ENCODE results near the gene SPECC1L. TPM values are rescaled to one million over a fixed set of nuclear protein-coding genes. Genes with fewer than 3 reads are reported as not detected.

The SPECC1L gene
- total and polyA plus RNA-seq, 2 of the 8 experiments (the other 6 are each of a cell fraction or from before 2014, with no cell fraction given) = 15.7 to 61.6 TPM

DNA sequence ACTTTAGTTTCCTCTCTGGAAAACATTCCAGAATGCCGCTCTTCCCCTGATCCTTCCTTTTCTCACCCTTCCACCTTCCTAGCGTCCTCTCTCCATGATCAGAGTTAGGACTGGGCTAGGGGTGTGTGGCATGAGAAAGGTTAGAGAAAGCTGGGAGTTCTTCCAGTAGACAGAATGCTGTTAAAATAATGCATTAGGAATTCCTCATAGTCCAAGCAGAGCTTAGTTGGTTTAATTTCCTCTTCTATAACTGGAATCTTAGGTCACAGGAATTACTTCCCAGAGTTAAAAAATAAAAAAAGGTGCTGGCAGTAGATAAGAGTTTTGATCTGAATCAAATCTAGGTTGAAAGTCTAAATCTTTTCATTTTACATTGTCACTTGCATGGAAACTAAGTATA, 119.5 kb downstream of the SPECC1L start:
- Histone ChIP-seq H3K27ac (ENCODE audit: low read depth, low read length) (no peak overlapping the region), H3K36me3 (ENCODE audit: control insufficient read depth in 2 of 4, insufficient read depth in 4 of 4, low read length in 3 of 4) (no peaks in the 10 kb centered on the region), H2BK20ac (ENCODE audit: low read length) (no peak overlapping the region), H3K4ac (replicated peaks; ENCODE audit: insufficient read length, low read depth, low read length) (no peak overlapping the region), H2BK12ac (ENCODE audit: low read depth, low read length) (no peak overlapping the region), H2BK15ac (ENCODE audit: low read length) (no peak overlapping the region), H3K4me1 (replicated peaks in 1 of 4; ENCODE audit: control insufficient read depth in 3 of 4, insufficient read depth in 4 of 4, low read length in 3 of 4) (no peaks in the 10 kb centered on the region), H4K5ac (ENCODE audit: insufficient read length, low read depth, low read length) (no peak overlapping the region), H2BK120ac (replicated peaks; ENCODE audit: low read depth, low read length) (no peak overlapping the region), H4K20me1 (replicated peaks in 1 of 2; ENCODE audit: control insufficient read depth in 1 of 2, insufficient read depth in 2 of 2, low read length in 2 of 2) (no peaks in the 10 kb centered on the region), H3K14ac (ENCODE audit: insufficient read length) (no peak overlapping the region), H3K4me2 (ENCODE audit: insufficient read depth in 1 of 2, low read depth in 2 of 2, low read length in 2 of 2) (no peak overlapping the region), H3K27me3 (replicated peaks in 1 of 4; ENCODE audit: control insufficient read depth in 3 of 4, extremely low read depth in 1 of 4, insufficient read depth in 3 of 4, low read length in 3 of 4) (no peaks in the 10 kb centered on the region), H4K91ac (replicated peaks; ENCODE audit: insufficient read length, low read length) (no peak overlapping the region), H3K79me1 (ENCODE audit: low read depth, low read length) (no peaks in the 10 kb centered on the region), H3K9ac (replicated peaks in 1 of 4; ENCODE audit: extremely low read depth in 1 of 4, low read depth in 3 of 4, low read length in 3 of 4) (no peak overlapping the region), H3K23ac (ENCODE audit: insufficient read length) (no peak overlapping the region), H3K23me2 (ENCODE audit: low read depth, low read length) (no peaks in the 10 kb centered on the region), H3K9me3 (ENCODE audit: insufficient read depth in 2 of 2, low read depth in 1 of 2, low read length in 1 of 2) (no peaks in the 10 kb centered on the region), H3K79me2 (ENCODE audit: control insufficient read depth in 1 of 2, insufficient read depth in 2 of 2, low read length in 2 of 2) (no peaks in the 10 kb centered on the region), H2AK5ac (ENCODE audit: low read depth, low read length) (no peak overlapping the region), H2BK5ac (ENCODE audit: low read depth, low read length) (no peak overlapping the region), H4K8ac (ENCODE audit: extremely low read depth, insufficient read depth, low read length) (no peak overlapping the region), H3K56ac (replicated peaks; ENCODE audit: insufficient read length, low read depth, low read length) (no peak overlapping the region), H3K18ac (ENCODE audit: extremely low read depth, low read length) (no peak overlapping the region), H2AFZ (ENCODE audit: low read length) (no peak overlapping the region), H3K4me3 (ENCODE audit: extremely low read depth in 1 of 4, insufficient read depth in 2 of 4, low read depth in 3 of 4, low read length in 4 of 4) (no peak overlapping the region)
- FAIRE-seq = no peak
- ChIA-PET POLR2A (ENCODE audit: partially characterized antibody) (no interaction called here), CTCF (ENCODE audit: partially characterized antibody) (interaction anchor here (0.6 to 2.9 kb wide), 4 partner anchors 27 to 133 kb away, joined by 3 to 9 read pairs (median 4); no protein-coding TSS in a partner anchor)
- WGBS, 2 experiments (ENCODE audit: extremely low coverage in 1 of 2, insufficient coverage in 1 of 2, insufficient read length in 1 of 2, insufficient replicate concordance in 2 of 2, low coverage in 1 of 2, low lambda C conversion rate in 2 of 2, missing lambda C conversion rate in 1 of 2) = 72% methylated on average over 2 of the region's 2 CpGs; no CpG with 5 or more reads in 1 of the 2 experiments
- DNase-seq (ENCODE audit: low read depth in 1 of 2, low spot score in 2 of 2) = no peak
- TF ChIP-seq CBX8 (IDR thresholded peaks at IDR 0.05; ENCODE audit: borderline replicate concordance, low read depth, low read length) (no peak), KDM5A (IDR thresholded peaks at IDR 0.05; ENCODE audit: low read length) (no peak), POU5F1 (IDR thresholded peaks at IDR 0.05; ENCODE audit: low read depth, low read length) (no peak), CHD2 (IDR thresholded peaks at IDR 0.05; ENCODE audit: low read length) (no peak), HDAC2 (IDR thresholded peaks at IDR 0.05; ENCODE audit: borderline replicate concordance in 1 of 2, low read depth in 2 of 2, low read length in 2 of 2) (no peak), ZNF274 (IDR thresholded peaks at IDR 0.05; ENCODE audit: borderline replicate concordance, extremely low read depth, low read length) (no peak), NANOG (IDR thresholded peaks at IDR 0.05; ENCODE audit: insufficient read depth, low read depth, low read length, poor library complexity, severe bottlenecking) (no peak), CREB1 (IDR thresholded peaks at IDR 0.05) (no peak), MAFK (IDR thresholded peaks at IDR 0.05; ENCODE audit: low read depth, low read length) (no peak), SAP30 (IDR thresholded peaks at IDR 0.05; ENCODE audit: insufficient read depth, insufficient replicate concordance, low read length) (no peak)
- TF ChIP-seq, protein P1, sequence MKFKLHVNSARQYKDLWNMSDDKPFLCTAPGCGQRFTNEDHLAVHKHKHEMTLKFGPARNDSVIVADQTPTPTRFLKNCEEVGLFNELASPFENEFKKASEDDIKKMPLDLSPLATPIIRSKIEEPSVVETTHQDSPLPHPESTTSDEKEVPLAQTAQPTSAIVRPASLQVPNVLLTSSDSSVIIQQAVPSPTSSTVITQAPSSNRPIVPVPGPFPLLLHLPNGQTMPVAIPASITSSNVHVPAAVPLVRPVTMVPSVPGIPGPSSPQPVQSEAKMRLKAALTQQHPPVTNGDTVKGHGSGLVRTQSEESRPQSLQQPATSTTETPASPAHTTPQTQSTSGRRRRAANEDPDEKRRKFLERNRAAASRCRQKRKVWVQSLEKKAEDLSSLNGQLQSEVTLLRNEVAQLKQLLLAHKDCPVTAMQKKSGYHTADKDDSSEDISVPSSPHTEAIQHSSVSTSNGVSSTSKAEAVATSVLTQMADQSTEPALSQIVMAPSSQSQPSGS (IDR thresholded peaks at IDR 0.05; ENCODE audit: low read length) = no peak
- TF ChIP-seq, protein P2, sequence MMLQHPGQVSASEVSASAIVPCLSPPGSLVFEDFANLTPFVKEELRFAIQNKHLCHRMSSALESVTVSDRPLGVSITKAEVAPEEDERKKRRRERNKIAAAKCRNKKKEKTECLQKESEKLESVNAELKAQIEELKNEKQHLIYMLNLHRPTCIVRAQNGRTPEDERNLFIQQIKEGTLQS (IDR thresholded peaks at IDR 0.05; ENCODE audit: insufficient read depth, low read depth, low read length) = no peak
